Left ventricle myocardium inferior (tissue), 1 donor: Measurements from ENCODE around the gene MELTF. TPM values are rescaled to one million over a fixed set of nuclear protein-coding genes. Genes with fewer than 3 reads are reported as not detected.

Source experiments
- DNase-seq: peaks from one replicate; pipeline ENCODE4 v3.0.0-alpha.2; 2020
- H3K27ac ChIP-seq: fragments of 200-600 bp; replicated peaks from 2 replicates; pipeline ENCODE4 v1.8.0; 2021
- H3K27me3 ChIP-seq: fragments of 200-600 bp; 2 replicates; pipeline ENCODE4 v1.8.0; 2021; ENCODE audit warnings: low read depth
- H3K36me3 ChIP-seq: fragments of 200-600 bp; 2 replicates; pipeline ENCODE4 v1.8.0; 2021
- H3K4me1 ChIP-seq: fragments of 200-600 bp; 2 replicates; pipeline ENCODE4 v1.8.0; 2021
- H3K4me3 ChIP-seq: fragments of 200-600 bp; 2 replicates; pipeline ENCODE4 v1.8.0; 2021; ENCODE audit warnings: mild to moderate bottlenecking, moderate library complexity
- H3K9me3 ChIP-seq: fragments of 200-600 bp; replicated peaks from 2 replicates; pipeline ENCODE4 v1.8.0; 2021
- CTCF ChIP-seq: fragments of 200-600 bp; IDR thresholded peaks from 2 replicates; pipeline ENCODE4 v1.8.0; 2021; ENCODE audit warnings: antibody characterized with exemption, mild to moderate bottlenecking, borderline replicate concordance
- intact Hi-C: fragments of 100-400 bp; cut with micrococcal nuclease; formaldehyde crosslinking; loops from one replicate; pipeline ENCODE4 v1.11.0; 2022
- total RNA-seq: library from RNA; stranded (reverse); fragmentation: NEBNext Ultra II Directional; extraction: Animal tissue kit (Norgen Biotek cat#: 25700); gene quantifications from one replicate; pipeline ENCODE4 v1.2.1, GENCODE V29; 2021
- donor health status: DM: no; HTN: yes; CAD: no; lungs with severe emphysema.

Gene MELTF
- total RNA-seq, 1 donor from 2014 or later = 9.6 TPM

GRCh38 chr3:197027896-197028727 lies 1.5 kb downstream of the MELTF start:
- DNase-seq = no peak
- Histone ChIP-seq H3K9me3 (no peaks in the 10 kb centered on the region), H3K27me3 (peaks cover 33% of the 10 kb centered on the region), H3K36me3 (no peaks in the 10 kb centered on the region), H3K4me1 (peaks cover 43% of the 10 kb centered on the region), H3K27ac (peak overlapping the region; percentile 78), H3K4me3 (peak overlapping the region; percentile 70)
- intact Hi-C loops = no loop called here
- no peak for TF ChIP-seq CTCF

DNA sequence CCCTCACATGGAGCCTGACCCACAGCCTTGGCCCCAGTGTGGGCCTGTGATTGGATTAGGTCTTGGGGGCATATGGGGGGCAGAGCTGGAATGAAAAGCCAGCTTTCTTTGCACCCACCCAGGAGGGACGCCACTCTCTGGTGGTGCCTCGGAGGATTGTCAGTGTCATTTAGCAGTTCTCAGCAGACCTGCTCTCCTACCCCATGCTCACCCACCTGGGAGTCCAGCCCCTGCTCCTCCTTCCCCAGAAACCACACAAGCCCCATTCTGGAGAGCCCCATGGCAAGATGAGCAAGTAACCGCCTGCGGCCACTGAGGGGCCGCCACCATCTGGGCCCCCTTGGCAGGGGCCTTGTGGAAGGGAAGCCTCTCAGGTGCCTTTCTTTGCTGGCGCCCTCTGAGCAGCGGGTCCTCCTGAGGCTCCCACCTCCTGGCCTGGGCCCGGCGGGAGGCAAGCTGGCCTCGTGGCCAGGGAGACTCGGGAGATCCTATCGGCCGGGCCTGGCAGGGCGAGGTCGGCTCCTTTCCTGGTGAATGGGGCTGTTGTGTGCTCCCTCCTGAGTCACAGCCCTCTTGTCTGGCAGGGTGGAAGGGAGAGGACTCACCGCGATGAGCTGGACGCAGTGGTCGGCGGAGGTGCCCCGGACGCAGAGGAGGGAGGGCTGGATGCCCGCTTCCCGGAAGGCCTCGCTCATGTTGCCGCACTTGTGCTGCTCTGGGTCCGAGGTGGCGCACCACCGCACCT lies 2.3 kb downstream of the MELTF start:
- DNase-seq = no peak
- peaks cover 47% of the 10 kb centered on the region for H3K4me1 ChIP-seq

GRCh38 chr3:197026481-197026866 lies 3.1 kb downstream of the MELTF start:
- TF ChIP-seq CTCF = no peak
- intact Hi-C loops = no loop called here
- Histone ChIP-seq H3K9me3 (no peaks in the 10 kb centered on the region), H3K4me1 (peaks cover 39% of the 10 kb centered on the region), H3K36me3 (no peaks in the 10 kb centered on the region), H3K27me3 (peaks cover 48% of the 10 kb centered on the region), H3K4me3 (no peak overlapping the region), H3K27ac (no peak overlapping the region)
- no peak for DNase-seq

More for the DNA sequence above, 2.3 kb downstream of the MELTF start:
- no peak for TF ChIP-seq CTCF
- Histone ChIP-seq H3K36me3 (no peaks in the 10 kb centered on the region), H3K27me3 (peaks cover 40% of the 10 kb centered on the region), H3K9me3 (no peaks in the 10 kb centered on the region), H3K27ac (no peak overlapping the region), H3K4me3 (no peak overlapping the region)
- intact Hi-C loops = no loop called here

DNA sequence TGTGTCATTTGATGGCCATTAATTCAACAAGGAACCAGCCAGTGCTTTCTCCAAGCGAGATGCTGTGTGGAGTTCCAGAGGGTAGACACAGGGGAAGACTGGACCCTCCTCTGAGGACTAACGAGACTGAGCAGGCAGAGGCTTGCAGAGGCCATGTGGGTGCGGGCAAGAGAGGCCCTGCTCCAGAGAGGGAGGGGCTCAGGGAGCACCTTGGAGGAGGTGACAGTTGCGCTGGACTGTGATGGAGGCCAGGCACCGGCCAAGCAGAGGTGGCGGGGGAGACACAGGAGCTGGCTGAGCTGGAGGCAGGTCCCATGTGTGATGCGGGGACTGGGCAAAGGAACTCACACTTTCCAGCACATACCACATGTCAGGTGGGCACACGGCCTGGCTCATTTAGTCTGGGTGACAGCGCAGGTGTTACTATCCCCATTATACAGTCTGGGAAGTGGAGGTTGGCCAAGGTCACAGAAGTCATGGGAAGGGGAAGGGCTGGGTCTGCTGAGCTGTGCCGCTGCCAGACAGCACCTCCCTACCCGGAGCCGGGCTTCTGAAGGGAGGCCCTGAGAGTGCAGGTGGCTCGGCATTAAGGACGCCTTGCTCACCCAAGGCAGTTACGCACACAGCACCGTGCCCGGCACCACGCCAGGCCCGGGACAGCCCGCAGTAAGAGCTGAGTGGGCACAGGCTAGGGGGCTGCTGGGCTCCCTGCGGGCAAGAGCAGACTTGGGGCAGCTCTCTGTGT lies 3.7 kb downstream of the MELTF start:
- intact Hi-C loops = no loop called here
- no peak overlapping the region for H3K27ac ChIP-seq
- TF ChIP-seq CTCF = no peak
- H3K27me3 ChIP-seq = peaks cover 54% of the 10 kb centered on the region
- H3K4me1 ChIP-seq = peaks cover 34% of the 10 kb centered on the region
- no peak overlapping the region for H3K4me3 ChIP-seq
- H3K9me3 ChIP-seq = no peaks in the 10 kb centered on the region
- no peak for DNase-seq
- H3K36me3 ChIP-seq = no peaks in the 10 kb centered on the region
